Measurements from ENCODE around the gene GPR137C.

Gene GPR137C

DNA sequence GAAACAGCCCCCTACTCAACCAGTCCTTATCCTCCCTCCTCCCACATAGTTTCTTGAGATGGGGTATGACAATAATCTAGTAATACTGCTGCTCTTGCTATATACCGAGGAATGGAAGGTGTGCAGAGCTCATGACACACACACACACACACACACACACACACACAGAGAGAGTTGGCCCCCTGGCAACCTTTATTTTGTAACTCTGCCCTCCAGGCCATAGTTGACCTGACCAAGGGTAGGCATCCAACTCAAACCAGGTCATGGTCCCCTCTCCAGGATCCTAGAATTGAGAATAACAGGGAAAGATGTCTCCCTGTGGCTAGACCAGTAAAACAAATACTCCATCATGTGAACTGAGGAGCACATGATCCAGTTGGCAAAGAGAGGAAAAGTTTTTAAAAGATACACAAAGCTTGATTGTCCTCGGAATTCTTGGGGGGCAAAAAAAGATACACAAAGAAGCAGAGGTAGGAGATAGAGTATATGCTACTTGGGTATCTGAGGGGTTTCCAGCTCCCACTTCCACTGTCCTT, 131.4 kb downstream of the GPR137C start:
- no peak for DNase-seq

DNA sequence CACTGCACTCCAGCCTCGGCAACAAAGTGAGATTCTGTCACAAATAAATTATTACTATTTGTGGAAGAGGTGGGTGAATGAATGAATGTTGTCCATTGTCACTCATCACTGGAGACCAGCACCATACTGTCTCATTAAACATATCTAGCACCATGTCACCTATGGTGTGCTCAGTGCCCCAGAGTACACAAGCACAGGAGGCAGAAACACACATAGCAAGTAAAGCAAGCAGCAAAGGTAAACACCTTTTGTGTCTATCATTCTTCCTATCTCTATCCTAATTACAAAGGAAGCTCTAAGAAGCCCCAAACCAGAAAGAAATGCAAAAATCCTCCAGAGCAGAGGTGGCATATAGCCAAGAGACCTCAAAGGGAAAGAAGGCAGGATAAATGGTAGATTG, 133.5 kb downstream of the GPR137C start:
- no peak for DNase-seq
